ENCODE measurements around the gene CAMKMT.

Gene CAMKMT

DNA sequence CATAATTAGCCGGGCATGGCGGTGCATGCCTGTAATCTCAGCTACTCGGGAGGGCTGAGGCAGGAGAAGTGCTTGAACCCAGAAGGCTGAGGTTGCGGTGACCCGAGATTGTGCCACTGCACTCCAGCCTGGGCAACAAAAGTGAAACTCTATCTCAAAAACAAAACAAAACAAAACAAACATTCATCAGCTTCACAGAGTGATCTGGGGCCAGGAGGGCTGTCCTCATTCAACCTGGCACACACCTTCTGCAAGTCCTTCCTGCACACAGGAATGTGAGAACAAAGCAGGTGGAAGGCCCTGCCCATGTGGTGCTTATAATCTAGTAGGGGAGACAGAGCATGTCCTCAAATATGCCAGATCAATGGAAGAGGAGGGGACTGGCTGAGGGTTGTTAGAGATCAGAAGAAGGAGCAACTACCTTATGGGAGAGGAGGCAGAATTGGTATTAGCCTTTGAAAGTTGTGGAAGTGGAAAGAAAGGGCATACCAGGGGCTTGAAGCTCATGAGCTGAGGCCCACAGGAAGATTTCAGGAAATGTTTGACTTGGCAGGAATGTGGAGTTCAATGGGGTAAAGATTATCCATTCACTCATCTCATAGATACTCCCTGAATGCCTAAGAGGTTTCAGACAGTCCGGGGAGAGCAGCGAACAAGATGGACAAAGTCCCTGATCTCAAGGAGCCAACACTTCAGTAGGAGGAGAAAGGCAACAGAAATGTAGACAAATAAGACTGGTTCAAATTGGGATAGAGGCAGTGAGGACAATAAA lies 424.5 kb downstream of the CAMKMT start:
- Histone ChIP-seq H3K9me3 (ENCODE audit: severe bottlenecking) (no peaks in the 10 kb centered on the region), H3K4me3 (ENCODE audit: severe bottlenecking) (no peak overlapping the region), H3K27me3 (ENCODE audit: insufficient read depth, poor library complexity, severe bottlenecking) (no peaks in the 10 kb centered on the region), H3K36me3 (ENCODE audit: low read depth) (no peaks in the 10 kb centered on the region), H3K4me1 (ENCODE audit: insufficient read depth, poor library complexity, severe bottlenecking) (no peaks in the 10 kb centered on the region), H3K27ac (ENCODE audit: poor library complexity, severe bottlenecking) (no peak overlapping the region)
- ATAC-seq (ENCODE audit: low read depth): no peak
- no peak for DNase-seq (ENCODE audit: low spot score)
- TF ChIP-seq, protein P1, sequence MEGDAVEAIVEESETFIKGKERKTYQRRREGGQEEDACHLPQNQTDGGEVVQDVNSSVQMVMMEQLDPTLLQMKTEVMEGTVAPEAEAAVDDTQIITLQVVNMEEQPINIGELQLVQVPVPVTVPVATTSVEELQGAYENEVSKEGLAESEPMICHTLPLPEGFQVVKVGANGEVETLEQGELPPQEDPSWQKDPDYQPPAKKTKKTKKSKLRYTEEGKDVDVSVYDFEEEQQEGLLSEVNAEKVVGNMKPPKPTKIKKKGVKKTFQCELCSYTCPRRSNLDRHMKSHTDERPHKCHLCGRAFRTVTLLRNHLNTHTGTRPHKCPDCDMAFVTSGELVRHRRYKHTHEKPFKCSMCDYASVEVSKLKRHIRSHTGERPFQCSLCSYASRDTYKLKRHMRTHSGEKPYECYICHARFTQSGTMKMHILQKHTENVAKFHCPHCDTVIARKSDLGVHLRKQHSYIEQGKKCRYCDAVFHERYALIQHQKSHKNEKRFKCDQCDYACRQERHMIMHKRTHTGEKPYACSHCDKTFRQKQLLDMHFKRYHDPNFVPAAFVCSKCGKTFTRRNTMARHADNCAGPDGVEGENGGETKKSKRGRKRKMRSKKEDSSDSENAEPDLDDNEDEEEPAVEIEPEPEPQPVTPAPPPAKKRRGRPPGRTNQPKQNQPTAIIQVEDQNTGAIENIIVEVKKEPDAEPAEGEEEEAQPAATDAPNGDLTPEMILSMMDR (IDR thresholded peaks at IDR 0.05; ENCODE audit: poor library complexity, severe bottlenecking): no peak

- Histone ChIP-seq H3K4me3 (ENCODE audit: severe bottlenecking) (no peak overlapping the region), H3K36me3 (ENCODE audit: low read depth) (no peaks in the 10 kb centered on the region), H3K27me3 (ENCODE audit: insufficient read depth, poor library complexity, severe bottlenecking) (no peaks in the 10 kb centered on the region), H3K27ac (ENCODE audit: poor library complexity, severe bottlenecking) (no peak overlapping the region), H3K4me1 (ENCODE audit: insufficient read depth, poor library complexity, severe bottlenecking) (no peaks in the 10 kb centered on the region), H3K9me3 (ENCODE audit: severe bottlenecking) (no peaks in the 10 kb centered on the region)
- TF ChIP-seq, protein P1 (IDR thresholded peaks at IDR 0.05; ENCODE audit: poor library complexity, severe bottlenecking): no peak
- DNase-seq (ENCODE audit: low spot score) (no peak), ATAC-seq (ENCODE audit: low read depth) (no peak)
These were observed 425.1 kb downstream of the CAMKMT start for GRCh38 chr2:44786817-44787214.

DNA sequence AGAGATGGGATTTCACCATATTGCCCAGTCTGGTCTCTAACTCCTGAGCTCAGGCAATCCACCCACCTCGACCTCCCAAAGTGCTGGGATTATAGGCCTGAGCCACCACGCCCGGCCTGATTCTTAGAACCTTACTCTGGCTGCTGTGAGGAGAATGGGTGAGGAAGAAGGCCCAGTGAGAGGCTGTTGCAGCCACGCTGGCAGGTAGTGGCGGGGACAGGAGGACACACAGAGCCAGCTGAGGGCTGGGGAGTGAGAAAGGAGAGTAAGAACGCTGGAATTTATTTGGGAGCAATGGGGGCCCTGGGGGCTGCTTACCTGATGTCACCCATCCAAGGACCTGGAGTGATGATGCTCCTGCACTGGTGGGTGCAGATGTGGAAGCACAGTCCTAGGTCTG lies 425.9 kb downstream of the CAMKMT start:
- H3K4me1 ChIP-seq (ENCODE audit: insufficient read depth, poor library complexity, severe bottlenecking): no peaks in the 10 kb centered on the region
- DNase-seq (ENCODE audit: low spot score) (no peak), ATAC-seq (ENCODE audit: low read depth) (no peak)
- no peaks in the 10 kb centered on the region for H3K27me3 ChIP-seq (ENCODE audit: insufficient read depth, poor library complexity, severe bottlenecking)
- TF ChIP-seq, protein P1 (IDR thresholded peaks at IDR 0.05; ENCODE audit: poor library complexity, severe bottlenecking): no peak
- no peak overlapping the region for H3K27ac ChIP-seq (ENCODE audit: poor library complexity, severe bottlenecking)
- H3K9me3 ChIP-seq (ENCODE audit: severe bottlenecking): no peaks in the 10 kb centered on the region
- H3K36me3 ChIP-seq (ENCODE audit: low read depth): no peaks in the 10 kb centered on the region
- H3K4me3 ChIP-seq (ENCODE audit: severe bottlenecking): no peak overlapping the region

- H3K36me3 ChIP-seq (ENCODE audit: low read depth): no peaks in the 10 kb centered on the region
- TF ChIP-seq, protein P1 (IDR thresholded peaks at IDR 0.05; ENCODE audit: poor library complexity, severe bottlenecking): no peak
- H3K4me1 ChIP-seq (ENCODE audit: insufficient read depth, poor library complexity, severe bottlenecking): no peaks in the 10 kb centered on the region
- H3K27ac ChIP-seq (ENCODE audit: poor library complexity, severe bottlenecking): no peak overlapping the region
- no peaks in the 10 kb centered on the region for H3K27me3 ChIP-seq (ENCODE audit: insufficient read depth, poor library complexity, severe bottlenecking)
- no peak overlapping the region for H3K4me3 ChIP-seq (ENCODE audit: severe bottlenecking)
- no peak for DNase-seq (ENCODE audit: low spot score)
- H3K9me3 ChIP-seq (ENCODE audit: severe bottlenecking): no peaks in the 10 kb centered on the region
- ATAC-seq (ENCODE audit: low read depth): no peak
These were observed 427.7 kb downstream of the CAMKMT start for GRCh38 chr2:44789446-44789845.

Measured in RWPE2 (cell line).